ENCODE data around the gene CACNA1C.

DNA sequence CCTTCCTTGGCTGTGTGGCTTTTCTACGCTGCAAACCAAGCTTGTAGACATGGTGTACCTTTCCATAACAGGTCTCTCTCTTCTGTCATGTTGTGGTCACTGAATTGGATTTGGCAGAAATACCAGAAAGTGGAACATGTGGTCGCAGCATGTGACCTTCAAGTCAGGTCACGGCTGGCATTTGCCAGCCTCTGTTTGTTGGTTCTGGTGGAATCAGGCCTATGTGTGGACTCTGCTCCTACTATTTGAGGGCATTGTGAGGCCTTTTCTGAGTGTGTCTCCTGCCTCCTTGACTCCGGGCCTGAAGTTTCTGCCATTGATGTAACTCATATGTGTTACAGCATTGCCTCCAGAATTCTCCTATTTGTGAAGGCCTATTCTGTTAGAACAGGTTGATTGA, 116.7 kb downstream of the CACNA1C start:
- TF ChIP-seq, protein P1, sequence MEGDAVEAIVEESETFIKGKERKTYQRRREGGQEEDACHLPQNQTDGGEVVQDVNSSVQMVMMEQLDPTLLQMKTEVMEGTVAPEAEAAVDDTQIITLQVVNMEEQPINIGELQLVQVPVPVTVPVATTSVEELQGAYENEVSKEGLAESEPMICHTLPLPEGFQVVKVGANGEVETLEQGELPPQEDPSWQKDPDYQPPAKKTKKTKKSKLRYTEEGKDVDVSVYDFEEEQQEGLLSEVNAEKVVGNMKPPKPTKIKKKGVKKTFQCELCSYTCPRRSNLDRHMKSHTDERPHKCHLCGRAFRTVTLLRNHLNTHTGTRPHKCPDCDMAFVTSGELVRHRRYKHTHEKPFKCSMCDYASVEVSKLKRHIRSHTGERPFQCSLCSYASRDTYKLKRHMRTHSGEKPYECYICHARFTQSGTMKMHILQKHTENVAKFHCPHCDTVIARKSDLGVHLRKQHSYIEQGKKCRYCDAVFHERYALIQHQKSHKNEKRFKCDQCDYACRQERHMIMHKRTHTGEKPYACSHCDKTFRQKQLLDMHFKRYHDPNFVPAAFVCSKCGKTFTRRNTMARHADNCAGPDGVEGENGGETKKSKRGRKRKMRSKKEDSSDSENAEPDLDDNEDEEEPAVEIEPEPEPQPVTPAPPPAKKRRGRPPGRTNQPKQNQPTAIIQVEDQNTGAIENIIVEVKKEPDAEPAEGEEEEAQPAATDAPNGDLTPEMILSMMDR (IDR thresholded peaks at IDR 0.05; ENCODE audit: low read depth, low read length, poor library complexity, severe bottlenecking), result no peak
- no peak for TF ChIP-seq EZH2phosphoT487 (IDR thresholded peaks at IDR 0.05; ENCODE audit: borderline replicate concordance, low read length)

Data from DOHH2 (cell line).